GM21717 (cell line): ENCODE data around the gene TTLL11.

Experiments
- ATAC-seq: cut with Tn5 transposase; IDR thresholded peaks from one replicate; pipeline ENCODE4 v1.9.1; 2021; ENCODE audit warnings: mild to moderate bottlenecking, moderate library complexity; ENCODE audit not compliant: unreplicated experiment

TTLL11 gene

DNA sequence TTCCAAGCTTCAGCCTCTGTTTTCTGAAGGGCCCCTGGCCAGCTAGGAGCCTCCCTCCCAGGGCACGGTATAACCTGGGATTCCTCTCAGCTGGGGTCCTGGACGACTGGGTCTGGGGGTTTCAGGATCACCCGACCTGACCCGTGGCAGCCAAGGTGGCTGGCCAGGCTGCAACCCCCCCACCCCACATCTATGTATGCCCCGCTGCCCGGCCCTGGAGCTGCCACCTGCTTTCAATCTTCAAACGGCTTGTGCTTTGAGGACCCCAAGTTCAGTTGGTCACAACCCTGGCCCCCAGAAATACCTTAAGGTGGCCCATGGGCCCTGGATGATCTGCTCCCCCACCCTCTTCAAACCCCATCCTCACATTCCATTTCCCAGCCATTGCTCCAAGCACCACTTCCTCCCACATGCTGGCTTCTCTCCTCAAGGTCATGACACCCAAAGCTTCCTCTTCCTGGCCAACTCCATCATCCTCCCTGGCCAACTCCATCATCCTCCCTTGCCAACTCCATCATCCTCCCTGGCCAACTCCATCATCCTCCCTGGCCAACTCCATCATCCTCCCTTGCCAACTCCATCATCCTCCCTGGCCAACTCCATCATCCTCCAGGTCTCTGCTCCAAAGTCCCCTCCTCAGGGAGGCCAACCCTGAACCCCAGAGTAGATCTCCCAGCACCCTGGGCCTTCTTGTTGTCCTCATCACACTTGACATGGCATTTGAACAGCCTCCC lies 17.2 kb upstream of the TTLL11 start:
- ATAC-seq: no peak

DNA sequence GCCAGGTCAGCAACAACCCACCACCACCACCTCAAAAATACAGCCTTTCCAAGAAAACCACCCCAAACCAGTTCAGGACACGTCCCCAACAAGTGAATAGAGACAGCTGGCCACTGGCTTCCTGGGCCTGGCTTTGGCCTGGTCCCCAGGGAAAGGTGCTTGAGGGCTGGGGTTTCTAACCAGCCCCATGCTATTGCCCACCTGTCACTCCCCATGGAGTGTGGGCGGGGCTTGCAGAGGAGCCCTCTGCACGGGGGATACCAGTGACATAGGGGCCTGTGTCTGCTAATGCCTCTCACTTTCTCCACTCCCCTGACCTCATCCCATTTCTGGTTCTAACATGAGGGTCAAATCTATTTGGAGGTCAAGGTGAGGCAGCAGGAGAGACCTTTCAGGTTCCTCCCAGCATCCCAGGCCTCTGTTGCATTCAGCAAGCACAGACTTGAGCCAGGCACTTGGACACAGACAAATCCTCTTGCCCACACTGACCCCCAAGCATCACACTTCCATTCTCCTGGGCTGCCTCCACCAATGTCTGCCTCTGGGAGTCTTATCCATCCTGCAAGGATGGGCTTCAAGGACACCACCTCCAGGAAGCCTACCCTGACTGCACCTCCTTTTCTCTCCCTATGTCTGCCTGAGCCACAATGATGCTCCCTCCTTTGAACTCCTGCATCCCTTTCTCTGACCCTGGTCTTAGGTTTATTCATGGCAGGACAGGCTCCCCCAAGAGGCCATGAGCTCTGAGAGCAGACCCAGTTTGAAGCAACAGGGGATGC lies 16.1 kb upstream of the TTLL11 start:
- ATAC-seq: no peak

DNA sequence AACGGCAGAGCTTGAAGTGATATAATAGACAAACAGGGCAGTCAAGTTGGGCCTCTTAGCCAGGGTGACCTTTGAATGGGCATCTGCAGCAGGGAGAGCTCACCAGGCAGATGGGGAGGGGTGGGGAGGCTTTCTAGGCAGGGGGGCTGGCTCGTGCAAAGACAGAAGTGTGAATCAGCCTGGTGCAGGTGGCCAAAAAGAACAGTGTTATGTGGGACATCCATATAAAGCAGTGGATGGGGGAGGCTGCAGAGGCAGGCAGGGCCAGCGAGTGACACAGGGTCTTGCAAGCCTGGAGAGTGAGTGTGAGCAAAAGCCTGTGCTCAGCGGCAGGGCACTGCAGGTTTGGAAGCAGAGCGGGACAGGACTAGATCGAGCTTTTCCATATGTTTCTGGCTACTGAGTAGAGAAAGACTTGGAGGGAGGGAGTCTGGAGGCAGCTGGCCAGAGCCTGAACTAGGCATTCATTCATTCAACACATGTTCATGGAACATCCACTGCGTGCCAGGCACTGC lies 14.2 kb upstream of the TTLL11 start:
- ATAC-seq: no peak

DNA sequence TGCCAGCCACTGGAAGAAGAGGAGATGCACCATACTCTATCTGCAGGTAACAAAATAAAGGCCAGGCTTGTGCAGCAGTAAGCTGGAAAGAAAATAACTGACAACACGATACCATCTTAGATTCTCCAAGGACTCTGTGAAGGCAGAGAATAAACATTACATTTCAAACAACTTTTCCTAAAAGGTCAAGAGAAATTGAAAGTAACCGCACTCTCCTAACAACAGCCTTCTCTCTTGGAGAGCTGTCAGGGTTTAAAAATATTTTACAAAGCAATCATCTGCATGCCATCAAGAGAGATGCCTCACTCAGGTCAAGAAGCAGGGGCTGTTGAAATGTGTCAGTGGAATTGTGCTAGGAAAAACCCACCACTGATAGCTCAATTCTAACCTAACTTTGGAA lies 13.5 kb upstream of the TTLL11 start:
- ATAC-seq: no peak

DNA sequence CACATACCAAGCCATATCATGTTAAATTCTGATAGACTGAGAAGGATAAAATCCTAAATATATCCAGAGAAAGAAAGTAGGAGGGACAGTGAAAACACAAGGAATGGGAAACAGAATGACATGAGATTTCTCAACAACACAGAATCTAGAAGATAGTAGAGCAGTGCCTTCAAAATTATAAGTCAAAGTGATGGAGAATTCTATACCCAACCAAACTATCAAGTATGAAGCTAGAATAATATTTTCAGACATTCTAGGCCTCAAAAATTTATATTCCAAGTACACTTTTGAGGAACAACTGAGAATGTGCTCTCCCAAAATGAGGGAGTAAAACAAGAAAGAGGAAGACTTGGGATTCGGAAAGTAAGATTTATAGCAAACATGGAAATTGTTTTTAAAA lies 10.9 kb upstream of the TTLL11 start:
- ATAC-seq: no peak

DNA sequence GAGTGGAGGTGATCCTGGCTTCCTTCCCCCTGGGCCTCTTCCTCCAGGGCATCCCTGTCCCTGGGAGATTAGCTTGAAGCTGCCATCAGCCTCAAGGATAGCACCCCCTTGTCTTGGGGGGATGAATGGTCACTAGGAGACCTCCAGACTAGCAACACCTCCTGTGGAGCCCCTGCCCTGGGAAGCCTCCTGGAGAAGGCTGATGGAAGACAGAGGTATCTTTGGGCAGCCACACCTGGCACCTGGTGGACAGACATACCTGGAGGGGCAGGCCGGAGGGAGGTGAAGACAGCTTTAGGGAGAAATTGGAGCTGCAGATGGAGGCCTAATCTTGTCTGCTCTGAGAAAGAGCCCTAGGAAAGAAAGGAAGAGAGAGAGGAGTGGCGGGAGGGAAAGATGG lies 9.0 kb upstream of the TTLL11 start:
- ATAC-seq: no peak

DNA sequence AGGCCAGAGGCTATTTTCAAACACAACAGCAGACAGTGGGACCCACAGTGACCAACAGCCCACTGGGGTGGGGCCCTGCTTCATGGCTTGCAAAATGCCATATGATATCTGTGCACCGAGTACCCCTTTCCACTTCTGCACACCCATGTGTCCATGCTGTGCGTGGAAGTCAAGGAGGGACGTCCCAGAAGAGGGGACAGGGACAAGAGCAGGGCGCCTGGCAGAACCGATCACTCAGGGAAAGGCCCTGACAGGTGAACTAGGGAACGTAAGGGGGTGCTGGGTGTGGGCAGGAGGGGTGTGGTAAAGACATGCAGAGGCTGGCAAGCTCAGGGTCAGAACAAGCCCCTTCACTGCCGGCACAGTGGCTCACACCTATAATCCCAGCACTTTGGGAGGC lies 7.6 kb upstream of the TTLL11 start:
- ATAC-seq: no peak

DNA sequence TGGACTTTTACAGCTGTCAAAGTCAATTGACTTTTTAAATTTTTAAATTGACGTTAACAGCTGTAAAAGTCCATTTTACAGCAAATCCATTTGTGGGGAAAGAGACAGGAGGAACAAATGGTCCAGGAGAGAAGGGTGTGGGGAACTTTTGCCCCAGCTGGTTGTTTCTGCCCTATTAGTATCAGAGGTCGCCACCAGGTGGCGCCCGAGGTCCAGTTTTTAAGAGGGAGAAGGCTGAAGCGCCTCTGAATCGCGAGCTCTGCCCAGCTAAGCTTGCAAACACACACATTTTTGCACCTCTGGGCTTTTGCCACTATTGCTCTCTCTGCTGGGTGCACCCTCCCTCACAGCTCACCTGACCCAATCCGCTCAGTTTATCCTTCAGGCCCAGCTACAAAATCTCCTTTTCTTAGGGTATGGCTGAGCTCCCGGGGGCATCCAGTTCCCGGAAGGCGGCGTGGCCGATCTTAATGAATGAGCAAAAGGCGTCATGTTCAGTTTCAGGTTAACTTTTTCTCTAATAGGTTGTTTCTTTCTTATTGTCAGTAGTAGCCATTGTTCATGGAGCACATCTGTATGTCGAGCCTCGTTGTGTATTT lies 6.3 kb upstream of the TTLL11 start:
- no peak for ATAC-seq

DNA sequence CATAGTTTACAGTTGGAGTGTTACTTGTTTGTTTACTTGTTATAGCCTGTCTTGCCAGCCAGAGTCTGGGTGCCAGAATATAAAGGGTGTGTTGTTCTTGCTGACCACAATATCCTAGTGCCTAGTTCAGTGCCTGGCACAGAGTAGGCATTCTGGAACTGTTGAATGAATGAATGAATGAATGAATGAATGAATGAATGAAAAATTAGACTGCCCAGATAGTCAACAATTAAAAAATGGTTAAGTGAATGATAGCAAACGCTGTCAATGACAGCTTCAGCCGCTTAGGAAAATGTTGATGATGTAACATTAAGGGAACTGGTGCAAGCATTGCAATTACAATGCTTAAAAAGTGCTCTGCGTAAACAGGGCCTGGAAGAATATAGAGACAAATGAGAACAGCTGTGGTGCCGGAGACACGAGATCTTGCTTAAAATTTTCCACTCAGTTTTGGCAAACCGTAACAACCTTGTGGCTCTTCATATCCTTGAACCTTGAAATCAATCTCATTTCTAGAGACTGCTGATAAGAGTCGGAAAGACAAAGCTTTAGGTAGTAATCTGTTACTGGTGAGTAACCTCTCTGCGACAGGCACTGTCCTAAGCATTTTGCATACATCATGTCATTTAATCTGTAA lies 4.7 kb upstream of the TTLL11 start:
- no peak for ATAC-seq

DNA sequence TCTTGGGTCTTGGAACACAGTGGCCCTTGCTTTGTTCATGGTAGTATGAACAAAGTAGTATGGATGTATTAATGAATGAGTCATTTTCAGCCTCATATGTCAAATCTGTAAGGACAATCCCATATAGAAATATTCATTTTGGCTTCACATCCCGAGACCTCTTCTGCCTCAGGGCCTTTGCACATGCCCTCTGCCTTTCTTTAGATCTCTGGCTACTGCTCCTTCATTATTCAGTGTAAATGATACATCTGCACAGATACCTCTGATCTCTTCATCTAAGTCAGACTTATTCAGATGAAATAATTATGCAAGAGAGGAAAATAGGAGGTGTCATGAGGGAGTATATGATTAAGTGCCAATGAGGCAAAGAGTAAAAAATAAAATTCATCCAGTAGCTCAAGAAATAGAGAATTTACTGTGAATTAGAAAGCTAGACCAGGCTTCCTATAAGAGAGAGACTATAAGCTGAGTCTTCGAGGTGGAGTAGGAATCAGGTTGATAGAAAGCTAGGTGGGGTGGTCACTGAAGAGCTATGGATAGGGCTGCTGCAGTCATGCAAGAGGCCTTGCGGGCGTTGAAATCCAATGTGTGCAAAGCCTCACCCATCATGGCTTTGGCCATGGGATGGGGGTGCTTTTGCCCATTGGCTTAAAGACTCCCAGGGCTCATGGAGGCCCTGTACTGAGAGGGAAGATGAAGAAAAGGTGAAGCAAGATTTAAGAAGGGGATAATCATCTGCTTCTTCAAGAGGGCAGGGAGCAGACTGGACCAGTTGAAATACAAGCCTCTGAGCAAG lies 3.7 kb upstream of the TTLL11 start:
- ATAC-seq: no peak

DNA sequence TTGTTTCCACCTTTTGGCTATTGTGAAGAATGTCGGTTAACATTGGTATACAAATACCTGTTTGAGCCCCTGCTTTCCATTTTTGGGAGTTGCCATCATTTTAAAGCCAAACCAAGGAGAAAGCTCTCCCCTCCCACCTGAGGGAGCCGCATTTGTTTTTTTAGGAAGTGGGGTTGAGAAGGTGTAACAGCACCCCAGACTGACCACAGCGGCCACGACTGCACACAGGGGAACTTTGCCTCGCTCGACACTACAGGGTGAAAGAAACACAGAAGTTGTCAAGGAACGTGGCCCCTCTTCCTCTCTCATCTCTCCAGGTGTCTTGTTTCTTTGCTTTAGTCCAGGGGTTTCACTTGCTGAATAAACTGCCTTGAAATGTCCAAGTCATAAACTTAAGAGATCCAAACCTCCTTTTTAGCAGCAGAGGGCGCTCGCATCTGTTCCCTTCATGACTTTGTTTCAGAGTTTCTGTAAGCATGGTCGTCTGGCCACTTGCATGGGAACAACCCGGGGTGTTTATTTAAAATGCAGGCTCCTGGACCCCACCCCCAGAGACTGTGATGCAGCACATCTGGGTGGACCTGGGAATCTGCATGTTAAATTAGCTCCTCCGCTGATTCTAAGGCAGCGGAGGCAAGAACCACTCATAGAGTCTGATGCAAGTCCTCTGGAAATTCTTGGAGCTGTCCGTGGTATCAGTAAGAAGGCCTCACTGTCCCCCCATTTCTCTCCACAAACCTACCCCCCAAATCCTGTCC lies 2.1 kb upstream of the TTLL11 start:
- no peak for ATAC-seq

DNA sequence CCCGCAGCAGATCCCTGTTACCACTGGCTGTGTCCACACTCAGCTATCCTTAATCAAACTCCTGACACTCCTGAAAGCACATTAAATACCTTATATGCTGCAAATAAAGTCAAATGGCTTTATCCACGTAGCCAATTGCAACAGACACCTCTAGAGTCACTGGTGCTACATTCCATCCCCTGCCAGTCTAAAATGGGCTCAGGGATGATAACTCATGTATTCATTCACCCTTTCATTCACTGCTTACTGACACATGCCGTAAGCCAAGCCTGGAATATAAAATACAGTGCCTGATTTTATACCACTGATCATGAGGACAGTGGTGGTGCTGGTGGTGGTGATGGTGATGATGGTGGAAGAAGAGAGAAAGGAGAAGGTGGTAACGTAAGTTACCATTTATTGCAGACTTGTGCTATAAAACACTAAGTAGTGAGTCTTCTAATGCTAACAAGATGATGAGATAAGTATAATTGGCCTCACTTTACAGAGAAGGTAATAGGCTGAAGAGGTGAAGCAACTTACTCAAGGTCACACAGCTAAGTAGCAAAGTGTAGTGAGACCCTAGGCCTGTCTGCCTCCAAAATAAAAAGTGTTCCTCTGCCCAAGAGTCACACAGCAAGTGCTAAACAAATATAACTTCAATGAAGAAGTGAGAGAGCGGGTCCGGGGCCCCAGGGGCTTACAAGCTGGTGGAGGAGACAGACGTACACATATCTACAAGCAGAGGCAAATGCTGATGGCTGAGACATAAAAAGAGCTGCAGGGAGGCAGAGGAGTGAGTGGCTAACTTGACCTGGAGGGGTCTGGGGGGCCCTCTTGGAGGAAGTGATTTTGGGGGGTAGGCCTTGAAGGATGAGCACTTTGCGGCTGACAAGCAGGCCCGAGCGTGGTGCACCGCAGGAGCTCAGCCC lies 1.2 kb downstream of the TTLL11 start:
- ATAC-seq: no peak

DNA sequence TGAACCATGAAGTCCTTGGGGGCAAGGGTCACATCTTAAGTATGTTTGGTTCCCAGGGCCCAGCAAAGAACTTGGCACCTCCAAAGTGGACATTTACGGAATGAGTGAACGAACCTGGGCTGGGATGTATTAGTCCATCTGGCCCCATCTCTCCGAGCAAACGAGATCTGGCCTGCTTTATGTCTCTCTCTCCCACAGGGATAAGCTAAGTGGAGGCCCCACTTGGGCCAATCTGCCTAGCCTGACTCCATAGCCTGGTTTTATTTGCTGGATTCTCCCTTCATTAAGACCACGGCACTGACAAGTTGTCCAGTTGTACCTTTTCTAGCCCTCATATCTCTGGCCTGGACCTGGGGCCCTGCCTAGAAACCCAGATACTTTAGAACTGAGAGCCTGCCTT lies 2.1 kb downstream of the TTLL11 start:
- no peak for ATAC-seq

DNA sequence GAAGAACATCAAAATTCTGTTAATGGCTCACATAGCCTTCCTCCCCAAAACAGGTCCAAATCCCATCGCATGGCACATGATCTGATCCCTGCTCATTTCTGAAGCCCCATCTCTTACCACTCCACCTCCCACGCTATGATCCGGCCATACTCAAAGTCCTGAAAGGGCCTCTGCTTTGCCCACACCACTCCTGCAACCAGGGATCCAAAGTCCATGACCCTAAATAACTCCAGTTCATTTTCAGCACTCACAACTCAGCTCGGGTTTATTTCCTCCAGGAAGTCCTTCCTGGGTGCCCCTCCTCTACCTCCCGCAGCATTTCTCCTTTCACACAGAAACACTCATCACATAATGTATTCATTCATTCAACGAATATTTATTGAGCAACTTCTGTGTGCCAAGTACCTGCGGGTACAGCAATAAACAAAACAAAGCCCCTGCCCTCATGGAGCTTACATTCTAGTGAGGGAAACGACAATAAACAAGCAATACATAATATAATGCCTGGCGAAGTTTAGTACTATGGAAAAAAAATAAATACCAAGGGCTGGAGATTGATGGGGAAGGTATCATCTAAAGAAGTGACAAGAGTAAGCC lies 2.7 kb downstream of the TTLL11 start:
- no peak for ATAC-seq

DNA sequence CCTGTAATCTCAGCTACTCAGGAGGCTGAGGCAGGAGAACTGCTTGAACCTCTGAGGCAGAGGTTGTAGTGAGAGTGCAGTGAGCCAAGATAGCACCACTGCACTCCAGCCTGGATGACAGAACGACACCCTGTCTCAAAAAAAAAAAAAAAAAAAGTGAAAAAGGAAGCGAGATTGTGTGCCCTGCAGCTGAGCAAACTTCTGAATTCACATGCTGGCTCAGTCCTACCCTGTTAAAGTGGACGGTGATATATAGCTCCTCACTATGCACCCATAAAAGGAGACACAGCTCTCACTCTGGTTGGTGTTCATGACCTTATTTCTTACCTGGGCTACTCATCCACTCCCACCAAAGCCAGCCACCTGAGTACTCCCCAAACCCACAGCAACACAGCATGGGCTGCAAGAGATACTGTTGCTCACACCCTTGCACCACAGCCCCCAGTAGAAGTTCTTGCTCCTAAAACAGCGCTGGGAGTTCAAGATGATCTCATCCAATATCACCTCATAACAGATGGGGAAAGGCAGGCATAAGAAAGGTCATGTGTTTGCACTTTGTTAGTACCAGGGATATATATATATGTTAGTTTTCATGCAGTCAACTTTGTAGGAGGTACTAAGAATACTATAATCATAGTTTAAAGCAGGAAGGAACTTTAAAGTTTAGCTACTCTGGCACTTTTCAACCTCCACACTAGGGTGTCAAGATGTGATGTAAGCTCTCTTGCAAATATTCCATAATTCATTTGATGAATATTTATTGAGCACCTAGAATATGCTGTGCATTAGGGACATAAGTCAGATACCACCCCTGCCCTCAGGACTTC lies 4.0 kb downstream of the TTLL11 start:
- ATAC-seq: no peak

DNA sequence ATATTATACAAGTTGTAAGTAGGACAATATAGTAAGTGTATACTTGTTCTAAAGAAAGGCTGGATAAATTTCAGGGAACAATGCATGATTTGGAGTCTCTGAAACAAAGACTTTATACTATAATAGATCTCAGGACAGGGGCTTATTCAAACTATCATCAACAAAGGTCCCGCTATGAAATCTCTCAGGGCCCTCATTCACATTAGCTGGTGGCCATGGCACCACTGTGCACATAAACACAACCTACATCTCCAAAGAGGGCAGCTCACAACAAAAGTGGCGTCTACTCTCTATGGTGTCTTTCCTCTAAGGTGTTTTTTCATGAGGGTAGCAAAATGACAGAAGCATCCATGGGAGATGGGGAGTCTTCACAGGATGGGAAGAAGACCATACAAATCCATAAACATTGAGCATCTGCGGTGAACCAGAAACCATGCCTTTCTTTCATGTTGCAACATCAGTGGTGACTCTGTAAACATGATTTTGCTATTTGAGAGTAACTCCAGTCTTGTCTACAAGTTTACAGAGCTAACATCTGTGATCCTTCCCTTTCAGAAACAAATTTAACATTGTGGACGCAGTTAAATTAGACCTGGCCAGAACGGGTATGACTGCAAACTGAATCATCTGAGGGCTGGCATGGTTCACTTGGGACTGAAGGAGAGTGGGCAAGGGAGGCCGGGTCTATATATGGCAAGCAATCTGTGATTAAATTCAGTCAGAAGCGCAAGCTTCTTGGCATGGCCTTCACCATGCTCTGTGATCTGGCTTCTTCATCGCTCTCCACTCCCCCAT lies 5.5 kb downstream of the TTLL11 start:
- ATAC-seq: no peak

DNA sequence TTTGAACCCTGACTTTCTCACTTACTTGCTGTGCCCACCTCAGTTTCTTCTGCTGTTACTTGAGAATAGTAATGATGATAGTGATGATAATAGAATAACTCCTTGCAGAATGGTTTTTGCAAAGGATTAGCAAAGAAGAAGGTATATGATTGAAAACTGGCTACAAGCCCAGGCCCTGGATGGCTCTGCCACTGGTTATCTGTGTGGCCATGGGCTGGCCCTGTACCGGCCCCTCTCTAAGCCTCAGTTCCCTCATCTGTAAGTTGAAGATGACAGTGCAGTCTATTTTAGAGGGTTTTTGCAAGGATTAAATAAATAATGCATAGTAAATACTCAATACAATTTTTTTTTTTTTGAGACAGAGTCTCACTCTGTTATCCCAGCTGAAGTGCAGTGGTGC lies 6.2 kb downstream of the TTLL11 start:
- no peak for ATAC-seq
